ENCODE data around the gene IFRD2. TPM values are rescaled to one million over a fixed set of nuclear protein-coding genes. Genes with fewer than 3 reads are reported as not detected.

The IFRD2 gene
- total and polyA plus RNA-seq, 9 of the 15 experiments (the other 6 are each of a cell fraction or from before 2014, with no cell fraction given): 30.5 to 115 (median 52.8) TPM

DNA sequence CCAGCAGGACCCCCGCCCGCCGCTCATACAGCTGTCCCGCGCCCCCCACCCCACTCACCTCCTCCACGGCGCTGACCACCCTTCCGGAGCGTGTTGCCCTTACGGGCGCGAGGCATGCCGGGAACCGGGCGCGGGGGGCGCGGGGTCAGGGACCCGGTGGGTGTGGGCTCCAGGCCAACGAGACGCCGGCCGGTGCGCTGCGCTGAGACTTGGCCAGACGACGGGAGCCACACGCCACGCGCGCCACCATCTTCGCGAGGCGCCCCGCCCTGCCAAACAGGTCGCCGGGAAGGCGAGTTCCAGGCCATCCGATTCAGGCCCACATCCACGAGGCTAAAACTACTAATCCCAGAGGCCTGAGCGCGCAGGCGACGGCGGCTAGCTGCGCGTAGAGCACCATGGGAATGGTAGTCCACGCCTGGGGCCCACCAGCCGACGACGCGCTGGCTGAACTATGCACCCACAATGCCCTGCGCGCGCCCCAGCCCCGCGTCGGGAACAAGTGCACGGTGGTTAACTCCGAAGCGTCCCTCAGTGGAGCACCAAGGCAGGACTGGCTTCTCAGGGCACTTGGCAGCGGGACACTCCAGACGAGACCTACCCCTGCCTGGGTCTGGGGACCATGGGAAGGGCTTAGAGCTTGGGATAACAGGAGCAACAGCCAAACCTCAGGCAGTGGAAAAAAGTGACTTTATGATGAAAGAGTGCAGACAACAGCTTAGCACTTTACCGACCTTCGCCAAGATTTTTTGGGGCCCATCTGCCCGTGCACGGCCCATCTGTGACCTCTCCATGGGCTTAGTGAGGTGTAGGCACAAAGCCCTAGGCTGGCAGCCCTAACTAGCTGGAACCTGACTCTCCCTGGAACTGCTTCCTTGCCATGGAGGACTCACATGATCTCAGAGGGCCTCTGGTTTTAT is at the start of gene IFRD2 (continued):
- TF ChIP-seq GTF2F1 (IDR thresholded peaks at IDR 0.05; ENCODE audit: low read depth, low read length): 0 out of 2 replicates have a peak, but pooled peaks have one; percentile 39
- TF ChIP-seq ZNF551 (CRISPR knock-in tag; IDR thresholded peaks at IDR 0.05): no peak
- TF ChIP-seq ZFPM2 (CRISPR knock-in tag; IDR thresholded peaks at IDR 0.05): no peak
- peak; percentile 95 for TF ChIP-seq ZBTB9 (CRISPR knock-in tag; IDR thresholded peaks at IDR 0.05)
- peak; percentile 73 for TF ChIP-seq RBBP5 (IDR thresholded peaks at IDR 0.05; ENCODE audit: borderline replicate concordance, insufficient read depth, low read length, poor library complexity, severe bottlenecking)
- TF ChIP-seq SIN3B (IDR thresholded peaks at IDR 0.05; ENCODE audit: low read depth): peak; percentile 81
- no peak for TF ChIP-seq PRMT5 (CRISPR knock-in tag; IDR thresholded peaks at IDR 0.05)
- peak; percentile 52 to 92 (median 87) for TF ChIP-seq YY1 (IDR thresholded peaks at IDR 0.05; ENCODE audit: borderline replicate concordance in 1 of 3, control insufficient read depth in 1 of 3, extremely low read depth in 1 of 3, insufficient read depth in 3 of 3, insufficient read length in 1 of 3, insufficient replicate concordance in 2 of 3, low read depth in 1 of 3, low read length in 2 of 3)
- no peak for TF ChIP-seq ZNF398 (CRISPR knock-in tag; IDR thresholded peaks at IDR 0.05)
- TF ChIP-seq RERE (CRISPR knock-in tag; IDR thresholded peaks at IDR 0.05; ENCODE audit: borderline replicate concordance): no peak
- TF ChIP-seq KDM1A (IDR thresholded peaks at IDR 0.05): no peak
- peak; percentile 98 for TF ChIP-seq CXXC5 (CRISPR knock-in tag; IDR thresholded peaks at IDR 0.05)
- no peak for TF ChIP-seq DDX20 (tag; IDR thresholded peaks at IDR 0.05; ENCODE audit: low read depth)
- TF ChIP-seq SRSF1 (IDR thresholded peaks at IDR 0.05; ENCODE audit: low read depth, low read length): no peak
- TF ChIP-seq FOXJ3 (CRISPR knock-in tag; IDR thresholded peaks at IDR 0.05): no peak
- no peak for TF ChIP-seq TCF7L2 (IDR thresholded peaks at IDR 0.05; ENCODE audit: low read depth, low read length)
- TF ChIP-seq BCL6 (CRISPR knock-in tag; IDR thresholded peaks at IDR 0.05): peak; percentile 82
- no peak for TF ChIP-seq FOXA1 (IDR thresholded peaks at IDR 0.05; ENCODE audit: borderline replicate concordance)
